Right lobe of liver (tissue), 4 donors: ENCODE measurements around the gene SPPL3.
"Not testable (repeated sequence)": the region's sequence is repeated elsewhere in the genome, so short reads cannot be mapped to it uniquely, and the experiment has no call there.

Source experiments
- CTCF ChIP-seq, 4 donors: fragments of 200-600 bp in 3 of 4; fragments of 450-650 bp in 1 of 4; IDR thresholded peaks; one replicate each; pipeline versions ENCODE4 v1.5.1 to v1.8.0; 2016 to 2022; ENCODE audit warnings: antibody characterized with exemption in 4 of 4, mild to moderate bottlenecking in 2 of 4
- POLR2A ChIP-seq: fragments of 450-650 bp; IDR thresholded peaks from one replicate; pipeline ENCODE4 v1.6.1; 2017; ENCODE audit warnings: antibody characterized with exemption, mild to moderate bottlenecking
- donor health status: DM: no; HTN: no; CAD: no.
- donor health status: DM: no; HTN: no; CAD: no.
- donor health status: DM: no; HTN: yes; CAD: no.

GRCh38 chr12:120901101-120901500, 3.1 kb downstream of the SPPL3 start:
- TF ChIP-seq CTCF (IDR thresholded peaks at IDR 0.05); POLR2A: not testable (repeated sequence)
